Kidney (tissue), 14 donors: ENCODE results near the gene ADAM15. TPM values are rescaled to one million over a fixed set of nuclear protein-coding genes. Genes with fewer than 3 reads are reported as not detected.

Experiments
- DNase-seq, 5 donors: peaks; one replicate each; pipeline ENCODE4 v3.0.0-alpha.2; 2013 to 2020
- FAIRE-seq: peaks from 2 replicates; lab custom pipeline; 2012; peaks lifted over from hg19 to GRCh38; lab: Jason Lieb, UNC
- H3K27ac ChIP-seq, 2 donors: one replicate each; pipeline ENCODE4 v1.7.0; 2013; ENCODE audit warnings: low read depth in 2 of 2, low read length in 2 of 2, inconsistent platforms in 1 of 2
- H3K27me3 ChIP-seq: one replicate; pipeline ENCODE4 v1.7.1; 2013; ENCODE audit warnings: low read length, inconsistent platforms; ENCODE audit not compliant: control insufficient read depth, insufficient read depth
- H3K36me3 ChIP-seq, 3 donors: one replicate each; pipeline versions ENCODE4 v1.7.0 to v1.7.1; 2013; ENCODE audit warnings: low read length in 3 of 3, control low read depth in 1 of 3, inconsistent platforms in 1 of 3; ENCODE audit not compliant: insufficient read depth in 3 of 3, control insufficient read depth in 2 of 3
- H3K4me1 ChIP-seq, 3 donors: one replicate each; pipeline versions ENCODE4 v1.7.0 to v1.7.1; 2013; ENCODE audit warnings: low read length in 3 of 3, inconsistent platforms in 1 of 3, low read depth in 1 of 3; ENCODE audit not compliant: control insufficient read depth in 2 of 3, insufficient read depth in 2 of 3
- H3K4me3 ChIP-seq, 3 donors: one replicate each; pipeline versions ENCODE4 v1.7.0 to v1.8.1; 2013; ENCODE audit warnings: low read length in 3 of 3, control low read depth in 1 of 3, inconsistent platforms in 1 of 3
- H3K9ac ChIP-seq, 3 donors: one replicate each; pipeline versions ENCODE4 v1.7.0 to v1.7.1; 2013; ENCODE audit warnings: low read length in 3 of 3, control low read depth in 1 of 3, inconsistent platforms in 1 of 3
- H3K9me3 ChIP-seq, 3 donors: one replicate each; pipeline versions ENCODE4 v1.7.0 to v1.7.1; 2013; ENCODE audit warnings: low read length in 3 of 3, control low read depth in 1 of 3, inconsistent platforms in 1 of 3; ENCODE audit not compliant: control insufficient read depth in 2 of 3, insufficient read depth in 1 of 3
- CTCF ChIP-seq: IDR thresholded peaks from 3 replicates; pipeline ENCODE4 v1.5.1; 2012; ENCODE audit warnings: mild to moderate bottlenecking, moderate library complexity, borderline replicate concordance; ENCODE audit not compliant: insufficient read depth; ENCODE audit errors: extremely low read depth
- intact Hi-C: fragments of 100-400 bp; cut with DNase I; formaldehyde crosslinking; loops from one replicate; pipeline ENCODE4 v1.11.1; 2022
- polyA plus RNA-seq: library from polyadenylated mRNA; stranded (reverse); fragments of 350-450 nt; fragmentation: Illumina TruSeq; extraction: RNeasy Lipid Tissue Mini Kit (QIAGEN cat#74804); gene quantifications from one replicate; pipeline ENCODE4 v1.2.3, GENCODE V29; 2014; ENCODE audit warnings: low read depth, low replicate concordance; ENCODE audit not compliant: insufficient read depth
- total RNA-seq: library from RNA; stranded (reverse); fragmentation: NEBNext Ultra II Directional; extraction: Animal tissue kit (Norgen Biotek cat#: 25700); gene quantifications from one replicate; pipeline ENCODE4 v1.2.1, GENCODE V29; 2021
- donor health status: control.
- donor health status: control.
- donor health status: control.
- donor health status: control.
- donor health status: control.
- donor health status: DM: yes; HTN: yes; CAD: no.
- donor health status: Normal renal cell carcinoma (clear cell type).

The ADAM15 gene
- total and polyA plus RNA-seq, 2 donors from 2014 or later = 68.4 to 152 TPM

GRCh38 chr1:155083052-155083541, 32.0 kb downstream of the ADAM15 start:
- H3K4me1 ChIP-seq = peaks cover 3 to 32% (median 18%) of the 10 kb centered on the region in 3 donors
- H3K36me3 ChIP-seq = no peaks in the 10 kb centered on the region
- intact Hi-C loops = no loop called here
- H3K4me3 ChIP-seq = no peak overlapping the region
- peak overlapping the region in 1 of 3 donors; percentile 19 for H3K9ac ChIP-seq
- DNase-seq = peak; percentile 28 to 82 (median 42)
- no peaks in the 10 kb centered on the region for H3K9me3 ChIP-seq
- no peak overlapping the region for H3K27ac ChIP-seq
- no peak for FAIRE-seq
- TF ChIP-seq CTCF = no peak
- peaks cover 9% of the 10 kb centered on the region for H3K27me3 ChIP-seq

GRCh38 chr1:155083865-155084721, 33.0 kb downstream of the ADAM15 start:
- intact Hi-C loops = no loop called here
- H3K36me3 ChIP-seq = no peaks in the 10 kb centered on the region
- H3K9ac ChIP-seq = peak overlapping the region in 1 of 3 donors; percentile 73
- TF ChIP-seq CTCF = peak; percentile 15
- DNase-seq (peak in 3 of 5 donors; percentile 21 to 79 (median 53)), FAIRE-seq (no peak)
- no peak overlapping the region for H3K27ac ChIP-seq
- H3K4me1 ChIP-seq = peaks cover 3 to 31% (median 18%) of the 10 kb centered on the region in 3 donors
- no peaks in the 10 kb centered on the region for H3K9me3 ChIP-seq
- H3K27me3 ChIP-seq = peaks cover 9% of the 10 kb centered on the region
- H3K4me3 ChIP-seq = peak overlapping the region; percentile 49 to 86 (median 71)

GRCh38 chr1:155084722-155085503, 33.8 kb downstream of the ADAM15 start:
- H3K9me3 ChIP-seq = no peaks in the 10 kb centered on the region
- TF ChIP-seq CTCF = peak; percentile 98
- H3K4me3 ChIP-seq = peak overlapping the region; percentile 71 to 86 (median 75)
- peak overlapping the region in 2 of 3 donors; percentile 28 to 73 for H3K9ac ChIP-seq
- peaks cover 3 to 23% (median 18%) of the 10 kb centered on the region in 3 donors for H3K4me1 ChIP-seq
- intact Hi-C loops = no loop called here
- peak; percentile 97 to 99 (median 98) for DNase-seq
- no peak for FAIRE-seq
- no peaks in the 10 kb centered on the region for H3K36me3 ChIP-seq
- peaks cover 9% of the 10 kb centered on the region for H3K27me3 ChIP-seq
- H3K27ac ChIP-seq = peak overlapping the region; percentile 89 to 91
